ENCODE results near the gene PKD1L1. TPM values are rescaled to one million over a fixed set of nuclear protein-coding genes. Genes with fewer than 3 reads are reported as not detected.

Gene PKD1L1
- total RNA-seq, 1 donor from 2014 or later = 0.59 TPM

- H3K27ac ChIP-seq = no peak overlapping the region
- no peaks in the 10 kb centered on the region for H3K9me3 ChIP-seq
Observed at GRCh38 chr7:47788083-47788482, 160.2 kb downstream of the PKD1L1 start.

GRCh38 chr7:47787249-47788069, 160.8 kb downstream of the PKD1L1 start:
- DNase-seq (no peak), ATAC-seq (no peak)
- intact Hi-C loops (cut with DNase I) = no loop called here
- Histone ChIP-seq H3K27ac (peak overlapping the region; percentile 48), H3K4me3 (no peak overlapping the region), H3K27me3 (ENCODE audit: low read depth) (no peaks in the 10 kb centered on the region), H3K36me3 (no peaks in the 10 kb centered on the region), H3K4me1 (peaks cover 22% of the 10 kb centered on the region), H3K9me3 (no peaks in the 10 kb centered on the region)
- no peak for TF ChIP-seq CTCF (IDR thresholded peaks at IDR 0.05)

More at GRCh38 chr7:47788083-47788482, 160.2 kb downstream of the PKD1L1 start:
- no peak for DNase-seq
- ATAC-seq = no peak
- intact Hi-C loops (cut with DNase I) = no loop called here
- Histone ChIP-seq H3K4me3 (no peak overlapping the region), H3K36me3 (no peaks in the 10 kb centered on the region), H3K4me1 (peaks cover 22% of the 10 kb centered on the region), H3K27me3 (ENCODE audit: low read depth) (no peaks in the 10 kb centered on the region)
- no peak for TF ChIP-seq CTCF (IDR thresholded peaks at IDR 0.05)

GRCh38 chr7:47786557-47787248, 161.6 kb downstream of the PKD1L1 start:
- Histone ChIP-seq H3K4me3 (no peak overlapping the region), H3K9me3 (no peaks in the 10 kb centered on the region), H3K4me1 (peaks cover 22% of the 10 kb centered on the region), H3K36me3 (no peaks in the 10 kb centered on the region), H3K27ac (peak overlapping the region; percentile 48), H3K27me3 (ENCODE audit: low read depth) (no peaks in the 10 kb centered on the region)
- intact Hi-C loops (cut with DNase I) = no loop called here
- TF ChIP-seq CTCF (IDR thresholded peaks at IDR 0.05) = no peak
- DNase-seq = no peak
- peak; percentile 72 for ATAC-seq

- H3K27me3 ChIP-seq (ENCODE audit: low read depth) = no peaks in the 10 kb centered on the region
- intact Hi-C loops (cut with DNase I) = no loop called here
- ATAC-seq = no peak
- no peaks in the 10 kb centered on the region for H3K36me3 ChIP-seq
- no peak overlapping the region for H3K4me3 ChIP-seq
- no peaks in the 10 kb centered on the region for H3K9me3 ChIP-seq
- TF ChIP-seq CTCF (IDR thresholded peaks at IDR 0.05) = no peak
- DNase-seq = no peak
- H3K4me1 ChIP-seq = peaks cover 22% of the 10 kb centered on the region
- peak overlapping the region; percentile 48 for H3K27ac ChIP-seq
Observed at GRCh38 chr7:47785923-47786556, 162.2 kb downstream of the PKD1L1 start.

- DNase-seq (no peak), ATAC-seq (peak; percentile 41 to 49)
- H3K9me3 ChIP-seq = no peaks in the 10 kb centered on the region
- no peaks in the 10 kb centered on the region for H3K27me3 ChIP-seq (ENCODE audit: low read depth)
- peak overlapping the region; percentile 54 for H3K27ac ChIP-seq
- intact Hi-C loops (cut with DNase I) = no loop called here
- peaks cover 22% of the 10 kb centered on the region for H3K4me1 ChIP-seq
- no peak overlapping the region for H3K4me3 ChIP-seq
- no peak for TF ChIP-seq CTCF (IDR thresholded peaks at IDR 0.05)
- H3K36me3 ChIP-seq = no peaks in the 10 kb centered on the region
Observed at GRCh38 chr7:47783456-47784223, 164.6 kb downstream of the PKD1L1 start.

Data from lower lobe of right lung (tissue), 2 donors.